MM.1S (cell line): ENCODE measurements around the gene HNMT.
"Not testable (repeated sequence)": the region's sequence is repeated elsewhere in the genome, so short reads cannot be mapped to it uniquely, and the experiment has no call there.

Experiments
- DNase-seq: peaks from one replicate; pipeline ENCODE4 v3.0.0-alpha.2; 2015
- H2AFZ ChIP-seq: fragments of 300-600 bp; sonication (generic); 2 replicates; pipeline ENCODE4 v1.6.0; 2016; ENCODE audit warnings: antibody characterized with exemption, low read length
- H3F3A ChIP-seq: fragments of 300-600 bp; sonication (generic); 2 replicates; pipeline ENCODE4 v1.6.1; 2016; ENCODE audit warnings: mild to moderate bottlenecking, antibody characterized with exemption, low read length, moderate library complexity, mixed read lengths; ENCODE audit not compliant: insufficient read depth
- H3K27ac ChIP-seq: fragments of 300-600 bp; sonication (generic); 2 replicates; pipeline ENCODE4 v1.5.1; 2016; ENCODE audit warnings: mild to moderate bottlenecking, low read length
- H3K27me3 ChIP-seq: fragments of 300-600 bp; sonication (generic); replicated peaks from 2 replicates; pipeline ENCODE4 v1.6.0; 2016; ENCODE audit warnings: low read length; ENCODE audit not compliant: insufficient read depth
- H3K36me3 ChIP-seq: fragments of 300-600 bp; sonication (generic); replicated peaks from 2 replicates; pipeline ENCODE4 v1.6.1; 2016; ENCODE audit warnings: mild to moderate bottlenecking, low read length, mixed read lengths; ENCODE audit not compliant: insufficient read depth
- H3K4me1 ChIP-seq: fragments of 300-600 bp; sonication (generic); 2 replicates; pipeline ENCODE4 v1.6.1; 2016; ENCODE audit warnings: low read length, mixed read lengths
- H3K4me2 ChIP-seq: fragments of 300-600 bp; sonication (generic); 2 replicates; pipeline ENCODE4 v1.6.0; 2016; ENCODE audit warnings: low read depth, low read length
- H3K4me3 ChIP-seq: fragments of 300-600 bp; sonication (generic); 2 replicates; pipeline ENCODE4 v1.5.1; 2016; ENCODE audit warnings: low read length, mixed read lengths
- H3K79me2 ChIP-seq: fragments of 300-600 bp; sonication (generic); 2 replicates; pipeline ENCODE4 v1.6.1; 2016; ENCODE audit warnings: mixed run types, low read length, mixed read lengths
- H3K9ac ChIP-seq: fragments of 300-600 bp; sonication (generic); 2 replicates; pipeline ENCODE4 v1.6.1; 2016; ENCODE audit warnings: low read length, mixed read lengths
- H3K9me2 ChIP-seq: fragments of 300-600 bp; sonication (generic); replicated peaks from 2 replicates; pipeline ENCODE4 v1.6.1; 2016; ENCODE audit warnings: mild to moderate bottlenecking, low read length, mixed read lengths; ENCODE audit not compliant: insufficient read depth
- H3K9me3 ChIP-seq: fragments of 300-600 bp; sonication (generic); replicated peaks from 2 replicates; pipeline ENCODE4 v1.6.1; 2016; ENCODE audit warnings: mild to moderate bottlenecking, low read length, mixed read lengths; ENCODE audit not compliant: insufficient read depth
- H4K20me1 ChIP-seq: fragments of 300-600 bp; sonication (generic); 2 replicates; pipeline ENCODE4 v1.6.1; 2016; ENCODE audit warnings: mild to moderate bottlenecking, low read length, moderate library complexity, mixed read lengths; ENCODE audit not compliant: insufficient read depth
- CTCF ChIP-seq: fragments of 300-600 bp; sonication (generic); IDR thresholded peaks from 2 replicates; pipeline ENCODE4 v1.5.1; 2016; ENCODE audit warnings: antibody characterized with exemption, low read length, mixed read lengths
- EZH2 ChIP-seq: fragments of 300-600 bp; sonication (generic); optimal IDR thresholded peaks from 2 replicates; pipeline ENCODE3; 2017; ENCODE audit warnings: low read depth, mild to moderate bottlenecking, antibody characterized with exemption, low read length, mixed read lengths
- EZH2phosphoT487 ChIP-seq: fragments of 300-600 bp; sonication (generic); IDR thresholded peaks from 2 replicates; pipeline ENCODE4 v1.6.1; 2018; ENCODE audit warnings: antibody characterized with exemption, low read length

The HNMT gene

DNA sequence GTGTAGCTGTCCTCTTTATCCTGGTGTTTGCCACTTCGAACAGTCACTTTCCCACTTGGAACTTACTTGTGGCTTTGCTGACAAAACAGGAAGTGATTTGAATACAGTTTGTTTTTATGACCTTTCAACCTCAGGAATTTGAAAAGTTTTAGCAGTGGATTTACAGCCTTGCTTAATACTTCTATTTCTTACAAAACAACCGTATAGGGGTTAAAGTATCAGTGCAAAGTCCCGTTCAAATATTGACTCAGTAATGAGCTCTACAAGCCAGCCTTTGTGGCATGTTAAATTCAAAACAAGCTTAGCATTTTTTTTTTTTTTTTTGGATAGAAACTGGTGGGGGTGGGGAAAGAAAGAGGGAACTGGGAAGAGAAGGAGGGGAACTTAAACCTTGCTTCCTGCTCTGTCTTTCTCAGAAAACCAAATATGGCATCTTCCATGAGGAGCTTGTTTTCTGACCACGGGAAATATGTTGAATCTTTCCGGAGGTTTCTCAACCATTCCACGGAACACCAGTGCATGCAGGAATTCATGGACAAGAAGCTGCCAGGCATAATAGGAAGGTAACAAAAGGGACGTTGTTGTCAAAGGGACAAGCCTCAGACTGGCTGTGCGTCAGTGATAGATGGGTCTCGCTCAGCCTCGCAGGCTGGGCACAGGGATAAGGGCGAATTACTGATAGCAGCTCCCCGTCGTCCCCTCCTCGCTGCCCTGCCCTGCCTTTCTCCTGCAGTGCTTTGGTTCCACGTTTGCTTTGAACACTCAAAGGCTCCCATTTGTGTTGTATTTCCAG lies at the start of gene HNMT:
HNMT (plus strand) TSS at position 408 of the 793 bp plus-strand sequence; CDS start at position 427, 19 bp downstream.
- no peak within 1 kb of the TSS for H3K4me3 ChIP-seq
- no peaks in the 10 kb centered on the region for H3K27me3 ChIP-seq
- TF ChIP-seq EZH2 (no peak), EZH2phosphoT487 (no peak), CTCF (no peak)
- H3K9me2 ChIP-seq, result no peaks in the 10 kb centered on the region
- H3K9me3 ChIP-seq, result no peaks in the 10 kb centered on the region
- no peaks in the 10 kb centered on the region for H3F3A ChIP-seq
- no peaks in the 10 kb centered on the region for H3K4me1 ChIP-seq
- no peak within 1 kb of the TSS for H3K27ac ChIP-seq
- H3K36me3 ChIP-seq, result no peaks in the 10 kb centered on the region
- no peak for DNase-seq
- no peak within 1 kb of the TSS for H3K4me2 ChIP-seq
- H4K20me1 ChIP-seq, result no peaks in the 10 kb centered on the region
- no peaks in the 10 kb centered on the region for H3K79me2 ChIP-seq
- no peak within 1 kb of the TSS for H2AFZ ChIP-seq
- no peak within 1 kb of the TSS for H3K9ac ChIP-seq

- no peaks in the 10 kb centered on the region for H3K36me3 ChIP-seq
- H3K27me3 ChIP-seq, result no peaks in the 10 kb centered on the region
- no peaks in the 10 kb centered on the region for H3K9me2 ChIP-seq
- H3K4me2 ChIP-seq, result no peak overlapping the region
- H2AFZ ChIP-seq, result no peak overlapping the region
- peaks cover 5% of the 10 kb centered on the region; the same call in 1 of the 2 replicates for H3F3A ChIP-seq
- DNase-seq, result no peak
- H3K79me2 ChIP-seq, result no peaks in the 10 kb centered on the region
- no peak overlapping the region for H3K4me3 ChIP-seq
- no peak overlapping the region for H3K9ac ChIP-seq
- no peaks in the 10 kb centered on the region for H3K9me3 ChIP-seq
- no peaks in the 10 kb centered on the region for H4K20me1 ChIP-seq
- H3K4me1 ChIP-seq, result peaks cover 21% of the 10 kb centered on the region
- H3K27ac ChIP-seq, result no peak overlapping the region
- no peak for TF ChIP-seq EZH2phosphoT487
- TF ChIP-seq CTCF, result no peak
- TF ChIP-seq EZH2, result no peak
Measured at GRCh38 chr2:137921105-137921880, 43.0 kb upstream of the HNMT start.

DNA sequence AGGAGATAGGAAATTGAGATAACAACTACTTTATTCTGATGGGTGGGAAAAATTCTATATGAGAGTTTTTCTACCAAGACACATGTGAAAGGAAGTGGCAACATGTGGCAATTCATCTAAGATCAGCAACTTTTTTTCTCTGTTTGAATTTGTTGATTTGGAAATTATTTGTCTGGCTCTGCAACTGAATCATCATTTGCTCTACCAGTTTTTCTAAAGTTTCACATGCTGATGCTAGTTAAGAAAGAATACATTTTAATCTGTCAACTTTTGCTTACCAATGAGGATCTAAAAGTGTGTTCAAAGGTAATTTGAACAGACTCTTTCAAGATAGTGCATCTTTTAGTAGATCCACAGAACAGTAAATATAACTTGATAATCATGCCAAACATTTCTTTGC lies 42.1 kb upstream of the HNMT start:
- not testable (repeated sequence) for H3K4me2 ChIP-seq, H3K9me2 ChIP-seq, H3K79me2 ChIP-seq, H3K4me3 ChIP-seq, H2AFZ ChIP-seq, H3F3A ChIP-seq, H4K20me1 ChIP-seq, H3K9me3 ChIP-seq, H3K27me3 ChIP-seq, H3K27ac ChIP-seq, H3K9ac ChIP-seq, H3K36me3 ChIP-seq
- peak; percentile 34 for DNase-seq
- H3K4me1 ChIP-seq, result peaks cover 21% of the 10 kb centered on the region
